Muscle layer of duodenum (tissue), 2 donors: ENCODE measurements around the gene SLC34A3.

Experiments used
- H3K27ac ChIP-seq: one replicate; pipeline ENCODE4 v1.7.0; 2013; ENCODE audit warnings: mild to moderate bottlenecking, low read length
- H3K27me3 ChIP-seq: one replicate; pipeline ENCODE4 v1.7.0; 2013; ENCODE audit warnings: low read depth, mild to moderate bottlenecking, control low read depth, low read length
- H3K36me3 ChIP-seq, 2 donors: one replicate each; pipeline ENCODE4 v1.7.0; 2013; ENCODE audit warnings: low read length in 2 of 2, control low read depth in 1 of 2, mild to moderate bottlenecking in 1 of 2; ENCODE audit not compliant: insufficient read depth in 2 of 2, control insufficient read depth in 1 of 2
- H3K4me1 ChIP-seq, 2 donors: one replicate each; pipeline ENCODE4 v1.7.0; 2013; ENCODE audit warnings: low read length in 2 of 2, mild to moderate bottlenecking in 2 of 2, control low read depth in 1 of 2, moderate library complexity in 1 of 2; ENCODE audit not compliant: insufficient read depth in 2 of 2, control insufficient read depth in 1 of 2
- H3K4me3 ChIP-seq, 2 donors: one replicate each; pipeline ENCODE4 v1.7.0; 2013; ENCODE audit warnings: low read length in 2 of 2, low read depth in 1 of 2, mild to moderate bottlenecking in 1 of 2
- H3K9me3 ChIP-seq, 2 donors: one replicate each; pipeline ENCODE4 v1.7.0; 2013; ENCODE audit warnings: low read length in 2 of 2, control low read depth in 1 of 2, mild to moderate bottlenecking in 1 of 2; ENCODE audit not compliant: control insufficient read depth in 1 of 2
- donor health status: healthy.

Gene SLC34A3

DNA sequence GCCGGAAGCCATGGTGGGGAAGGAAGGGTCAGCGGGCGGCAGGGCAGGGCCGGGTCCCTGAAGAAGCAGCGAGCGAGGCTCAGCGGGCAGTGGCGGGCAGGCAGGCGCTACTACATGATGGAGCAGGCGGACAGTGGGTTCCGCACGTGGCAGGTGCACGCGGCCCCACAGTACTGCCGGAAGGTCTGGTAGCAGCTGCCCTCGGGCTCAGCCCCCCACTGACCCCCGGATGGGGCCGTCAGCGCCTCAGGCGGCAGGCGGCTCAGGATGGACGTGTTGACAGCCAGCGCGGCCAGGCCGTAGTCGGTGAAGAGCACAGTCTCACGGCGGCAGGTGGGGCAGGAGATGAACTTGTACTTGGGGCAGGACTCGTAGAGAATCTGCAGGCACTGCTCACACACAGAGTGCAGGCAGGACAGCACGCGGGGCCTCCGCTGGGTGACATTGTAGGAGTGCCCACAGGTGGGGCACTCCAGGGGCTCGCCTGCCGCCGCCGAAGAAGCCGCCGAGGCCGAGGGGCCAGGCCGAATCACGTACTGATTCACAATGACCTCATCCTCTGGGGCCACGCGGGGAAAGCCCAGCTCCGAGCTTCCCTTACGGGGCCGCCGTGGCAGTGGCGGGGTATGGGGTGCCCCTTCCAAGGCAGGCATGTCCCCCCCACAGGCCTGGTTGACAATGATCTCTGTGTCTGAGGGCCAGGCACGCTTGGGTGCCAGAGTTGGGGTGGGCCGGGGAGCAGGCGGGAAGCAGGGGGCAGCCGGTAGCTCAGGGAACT is 10.2 kb upstream of the SLC34A3 start:
- H3K4me3 ChIP-seq: no peak overlapping the region
- H3K4me1 ChIP-seq: peaks cover 0 to 19% of the 10 kb centered on the region in 2 donors
- no peaks in the 10 kb centered on the region for H3K9me3 ChIP-seq
- no peaks in the 10 kb centered on the region for H3K36me3 ChIP-seq
- no peak overlapping the region for H3K27ac ChIP-seq
- H3K27me3 ChIP-seq: no peaks in the 10 kb centered on the region

DNA sequence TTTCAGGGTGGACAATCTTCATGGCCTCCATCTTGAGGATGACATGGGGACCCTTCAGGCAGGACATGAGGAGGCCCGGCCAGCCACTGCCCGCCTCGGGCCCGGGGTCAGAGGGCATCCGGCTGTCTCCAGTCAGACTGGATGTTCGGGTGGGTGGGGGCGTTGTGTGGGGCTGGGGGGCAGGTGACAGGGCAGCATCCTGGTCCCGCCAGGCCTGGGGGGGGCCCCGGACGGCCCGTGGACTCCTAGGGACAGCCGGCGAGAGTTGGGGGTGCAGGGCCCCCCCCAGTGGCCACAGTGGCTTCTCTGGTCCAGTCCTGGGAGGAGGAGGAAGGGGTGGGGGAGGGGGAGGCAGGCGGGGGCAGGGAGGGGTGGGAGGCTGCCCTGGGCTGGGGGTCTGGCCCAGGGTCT is 9.6 kb upstream of the SLC34A3 start:
- Histone ChIP-seq H3K9me3 (no peaks in the 10 kb centered on the region), H3K4me3 (no peak overlapping the region), H3K4me1 (peaks cover 0 to 19% of the 10 kb centered on the region in 2 donors), H3K36me3 (no peaks in the 10 kb centered on the region), H3K27ac (no peak overlapping the region), H3K27me3 (no peaks in the 10 kb centered on the region)

DNA sequence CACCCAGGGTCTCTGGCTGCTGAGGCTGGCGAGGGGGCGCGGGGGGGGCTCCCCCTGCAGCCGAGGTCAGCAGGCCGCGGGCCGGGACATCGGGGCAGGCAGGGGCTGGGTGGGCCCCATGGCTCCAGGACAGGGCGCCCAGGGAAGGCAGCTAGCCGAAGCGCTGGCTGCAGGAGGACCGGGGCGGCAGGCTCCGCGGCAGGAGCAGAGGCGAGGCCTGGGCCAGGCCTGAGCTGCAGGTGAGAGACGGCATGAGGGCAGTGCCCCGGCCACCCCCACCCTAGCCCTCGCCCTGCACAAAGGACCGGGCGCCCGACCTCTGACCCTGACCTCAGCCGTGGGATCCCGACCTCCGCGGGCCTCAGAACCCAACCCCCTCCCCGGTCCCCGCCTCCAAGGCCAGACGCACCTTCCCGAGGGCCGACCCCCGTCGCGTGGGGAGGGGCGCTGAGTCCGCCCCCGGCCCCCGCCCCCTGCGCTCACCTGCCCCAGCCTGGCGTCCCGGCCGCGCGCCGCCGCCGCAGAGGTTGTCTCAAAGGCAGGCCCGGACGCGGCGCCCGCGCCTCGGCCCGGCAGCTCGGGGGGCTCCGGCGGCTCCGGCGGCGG is 9.1 kb upstream of the SLC34A3 start:
- peak overlapping the region in 1 of 2 donors; percentile 44 for H3K4me3 ChIP-seq
- H3K27ac ChIP-seq: no peak overlapping the region
- no peaks in the 10 kb centered on the region for H3K9me3 ChIP-seq
- H3K4me1 ChIP-seq: peaks cover 0 to 19% of the 10 kb centered on the region in 2 donors
- H3K27me3 ChIP-seq: no peaks in the 10 kb centered on the region
- H3K36me3 ChIP-seq: no peaks in the 10 kb centered on the region

DNA sequence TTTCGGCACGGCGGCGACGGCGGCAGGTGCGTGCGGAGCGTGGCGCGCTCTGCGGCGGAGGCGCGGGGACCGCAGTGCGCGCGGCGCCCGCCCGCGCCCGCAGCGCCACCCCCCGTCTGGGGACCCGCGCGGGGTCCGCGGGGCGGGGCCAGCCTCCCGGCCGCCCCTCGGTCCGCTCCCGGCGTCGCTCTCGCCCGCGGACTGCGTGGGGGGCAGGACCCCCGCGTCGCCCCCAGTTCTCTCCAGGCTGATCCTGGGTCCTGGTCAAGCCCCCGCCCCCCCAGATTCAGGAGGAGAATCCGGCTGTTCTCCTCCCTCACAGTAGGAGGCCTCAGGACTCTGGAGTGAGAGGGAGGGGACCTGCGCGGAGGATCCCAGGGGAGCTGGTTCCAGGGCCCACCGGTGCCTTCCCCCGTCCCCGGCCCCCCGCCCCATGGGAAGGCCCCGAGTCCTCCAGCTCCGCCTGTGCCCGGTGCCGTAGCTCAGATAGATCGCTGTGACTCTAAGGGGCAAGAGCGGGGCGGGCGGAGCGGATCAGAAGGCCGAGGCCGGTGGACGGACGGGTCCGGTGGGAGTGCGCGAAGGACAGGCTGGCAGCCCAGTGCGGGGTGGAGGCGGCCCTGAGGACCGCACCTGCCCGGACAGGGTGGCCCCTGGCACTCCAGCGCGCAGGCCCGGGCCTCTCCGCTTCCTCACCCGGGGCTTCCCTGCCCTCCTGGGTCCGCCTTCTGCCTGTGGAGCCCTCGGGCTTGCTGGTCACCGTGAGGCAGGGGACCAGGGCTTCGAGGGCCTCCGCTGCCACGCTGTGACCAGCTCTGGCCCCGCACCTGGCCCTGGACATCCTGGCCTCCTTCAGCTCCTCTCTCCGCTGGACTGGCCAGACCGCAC is 8.3 kb upstream of the SLC34A3 start, which contains the start of gene RNF208:
TSS of gene RNF208 (minus strand) at position 51 of the 888 bp plus-strand sequence. CDS start 1,028 bp downstream, outside the sequence.
- H3K9me3 ChIP-seq: no peaks in the 10 kb centered on the region
- peak within 1 kb of the TSS; percentile 45 for H3K27ac ChIP-seq
- peak within 1 kb of the TSS; percentile 67 to 86 for H3K4me3 ChIP-seq
- H3K36me3 ChIP-seq: no peaks in the 10 kb centered on the region
- no peaks in the 10 kb centered on the region for H3K27me3 ChIP-seq
- peaks cover 0 to 19% of the 10 kb centered on the region in 2 donors for H3K4me1 ChIP-seq

GRCh38 chr9:137223078-137223970 is 7.4 kb upstream of the SLC34A3 start:
- Histone ChIP-seq H3K27me3 (no peaks in the 10 kb centered on the region), H3K4me1 (peaks cover 0 to 19% of the 10 kb centered on the region in 2 donors), H3K4me3 (peak overlapping the region; percentile 67 to 86), H3K27ac (peak overlapping the region; percentile 60), H3K36me3 (no peaks in the 10 kb centered on the region), H3K9me3 (no peaks in the 10 kb centered on the region)

DNA sequence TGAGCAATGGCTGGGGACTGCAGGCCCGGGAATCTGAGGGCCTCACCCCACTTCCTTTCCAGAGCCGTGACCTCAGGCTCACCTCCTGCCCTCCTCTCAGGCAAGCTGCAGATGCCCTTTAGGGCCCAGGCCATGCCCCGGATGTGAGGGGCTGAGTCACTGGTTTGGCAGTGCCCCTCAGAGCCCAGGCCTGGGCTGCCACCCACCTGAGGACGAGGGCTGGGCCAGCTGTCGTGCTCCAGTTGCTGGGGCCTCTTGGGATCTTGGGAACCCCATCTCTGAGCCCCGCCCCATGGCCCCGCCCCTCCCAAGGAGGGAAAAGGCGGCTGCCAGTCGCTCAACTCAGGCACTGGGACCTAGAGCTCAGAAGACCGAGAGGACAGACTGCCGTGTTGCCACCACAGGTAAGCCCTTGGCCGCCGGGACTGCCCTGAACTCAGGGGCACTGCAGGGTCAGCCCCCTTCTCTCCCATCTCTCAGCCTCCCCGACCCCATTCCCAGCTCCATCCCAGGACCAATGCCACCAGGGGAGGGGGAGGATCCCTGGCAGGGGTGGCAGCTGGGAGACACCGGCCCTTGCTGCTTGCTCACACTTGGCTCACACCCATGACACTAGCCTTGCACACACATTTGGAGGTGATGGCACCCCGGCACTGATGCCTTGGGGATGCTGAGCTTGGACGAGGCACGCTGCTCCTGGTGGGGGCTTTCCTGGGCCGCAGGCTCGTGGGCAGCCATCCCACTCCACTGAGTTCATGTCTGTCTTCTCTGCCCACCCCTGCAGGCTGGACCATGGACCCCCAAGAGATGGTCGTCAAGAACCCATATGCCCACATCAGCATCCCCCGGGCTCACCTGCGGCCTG is 5.6 kb upstream of the SLC34A3 start, which contains the start of gene CYSRT1:
TSS of gene CYSRT1 (plus strand) at position 345 of the 865 bp plus-strand sequence. CDS start at position 793, 448 bp downstream.
- peaks cover 9% of the 10 kb centered on the region for H3K27me3 ChIP-seq
- H3K4me1 ChIP-seq: peaks cover 0 to 19% of the 10 kb centered on the region in 2 donors
- H3K27ac ChIP-seq: peak within 1 kb of the TSS; percentile 60
- no peaks in the 10 kb centered on the region for H3K9me3 ChIP-seq
- no peaks in the 10 kb centered on the region for H3K36me3 ChIP-seq
- H3K4me3 ChIP-seq: peak within 1 kb of the TSS; percentile 67 to 86

DNA sequence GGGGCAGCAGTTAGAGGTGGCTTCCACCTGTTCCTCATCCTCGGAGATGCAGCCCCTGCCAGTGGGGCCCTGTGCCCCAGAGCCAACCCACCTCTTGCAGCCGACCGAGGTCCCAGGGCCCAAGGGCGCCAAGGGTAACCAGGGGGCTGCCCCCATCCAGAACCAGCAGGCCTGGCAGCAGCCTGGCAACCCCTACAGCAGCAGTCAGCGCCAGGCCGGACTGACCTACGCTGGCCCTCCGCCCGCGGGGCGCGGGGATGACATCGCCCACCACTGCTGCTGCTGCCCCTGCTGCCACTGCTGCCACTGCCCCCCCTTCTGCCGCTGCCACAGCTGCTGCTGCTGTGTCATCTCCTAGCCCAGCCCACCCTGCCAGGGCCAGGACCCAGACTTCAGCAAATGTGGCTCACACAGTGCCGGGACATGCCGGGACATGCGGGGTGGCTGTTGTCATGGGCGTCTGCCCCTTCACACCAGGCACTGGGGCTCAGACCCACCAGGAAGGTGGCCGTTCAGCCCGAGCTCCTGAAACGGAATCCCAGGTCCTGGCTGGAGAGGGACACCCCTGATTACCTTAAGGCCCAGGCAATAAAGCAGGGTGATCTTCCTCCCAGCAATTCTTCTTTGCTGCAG is 4.9 kb upstream of the SLC34A3 start:
- H3K27me3 ChIP-seq: peaks cover 9% of the 10 kb centered on the region
- H3K4me3 ChIP-seq: no peak overlapping the region
- no peak overlapping the region for H3K27ac ChIP-seq
- peaks cover 0 to 19% of the 10 kb centered on the region in 2 donors for H3K4me1 ChIP-seq
- no peaks in the 10 kb centered on the region for H3K36me3 ChIP-seq
- H3K9me3 ChIP-seq: no peaks in the 10 kb centered on the region

GRCh38 chr9:137226338-137227053 is 4.2 kb upstream of the SLC34A3 start:
- Histone ChIP-seq H3K27me3 (peaks cover 11% of the 10 kb centered on the region), H3K4me3 (no peak overlapping the region), H3K4me1 (peaks cover 0 to 17% of the 10 kb centered on the region in 2 donors), H3K36me3 (no peaks in the 10 kb centered on the region), H3K27ac (no peak overlapping the region), H3K9me3 (no peaks in the 10 kb centered on the region)
